Kidney epithelial cell (primary cell): ENCODE data around the gene ART1. TPM values are rescaled to one million over a fixed set of nuclear protein-coding genes. Genes with fewer than 3 reads are reported as not detected.

Experiments
- DNase-seq: peaks from one replicate; pipeline ENCODE4 v3.0.0-alpha.2; 2010; ENCODE audit warnings: low read depth
- H3K27me3 ChIP-seq: 2 replicates; pipeline ENCODE4 v1.6.0; 2011; ENCODE audit warnings: low read length; ENCODE audit not compliant: control insufficient read depth, insufficient read depth
- H3K36me3 ChIP-seq: 2 replicates; pipeline ENCODE4 v1.5.1; 2011; ENCODE audit warnings: low read length; ENCODE audit not compliant: control insufficient read depth, insufficient read depth
- H3K4me3 ChIP-seq: 2 replicates; pipeline ENCODE4 v1.5.1; 2011; ENCODE audit warnings: low read depth, mild to moderate bottlenecking, control low read depth, low read length
- total RNA-seq: library from RNA; depleted of rRNA; stranded (reverse); fragments of >200 nt; gene quantifications from 2 replicates; pipeline ENCODE4 v1.2.3, GENCODE V29; 2015
- TF ChIP-seq, protein P1 (sequence below): IDR thresholded peaks from 2 replicates; pipeline ENCODE4 v1.5.1; 2011; ENCODE audit warnings: mild to moderate bottlenecking, moderate library complexity, low read length, control low read depth, inconsistent platforms; ENCODE audit not compliant: insufficient read depth, poor library complexity, severe bottlenecking

Gene ART1
- total RNA-seq, 1 donor from 2014 or later = not detected

DNA sequence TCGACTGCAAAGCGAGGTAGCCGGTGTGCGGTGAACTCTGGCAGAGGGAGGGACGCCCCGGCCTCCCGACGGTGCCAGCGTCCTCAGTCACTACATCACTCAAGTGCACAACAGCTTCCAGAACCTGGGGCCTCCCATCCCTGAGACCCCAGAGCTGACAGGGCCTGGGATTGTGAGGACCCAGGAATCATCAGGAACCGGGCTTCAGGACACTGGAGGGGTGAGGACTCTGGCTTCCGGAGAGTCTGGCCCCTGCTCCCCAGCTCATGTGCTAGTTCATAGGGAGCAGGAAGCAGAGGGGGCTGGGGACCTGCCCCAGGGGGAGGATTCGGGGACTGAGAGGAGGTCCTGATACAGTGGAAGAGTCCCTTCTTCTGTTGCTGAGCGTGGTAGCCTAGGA, 7.7 kb upstream of the ART1 start:
- Histone ChIP-seq H3K27me3 (peaks cover 15% of the 10 kb centered on the region), H3K4me3 (no peak overlapping the region), H3K36me3 (no peaks in the 10 kb centered on the region)
- TF ChIP-seq, protein P1, sequence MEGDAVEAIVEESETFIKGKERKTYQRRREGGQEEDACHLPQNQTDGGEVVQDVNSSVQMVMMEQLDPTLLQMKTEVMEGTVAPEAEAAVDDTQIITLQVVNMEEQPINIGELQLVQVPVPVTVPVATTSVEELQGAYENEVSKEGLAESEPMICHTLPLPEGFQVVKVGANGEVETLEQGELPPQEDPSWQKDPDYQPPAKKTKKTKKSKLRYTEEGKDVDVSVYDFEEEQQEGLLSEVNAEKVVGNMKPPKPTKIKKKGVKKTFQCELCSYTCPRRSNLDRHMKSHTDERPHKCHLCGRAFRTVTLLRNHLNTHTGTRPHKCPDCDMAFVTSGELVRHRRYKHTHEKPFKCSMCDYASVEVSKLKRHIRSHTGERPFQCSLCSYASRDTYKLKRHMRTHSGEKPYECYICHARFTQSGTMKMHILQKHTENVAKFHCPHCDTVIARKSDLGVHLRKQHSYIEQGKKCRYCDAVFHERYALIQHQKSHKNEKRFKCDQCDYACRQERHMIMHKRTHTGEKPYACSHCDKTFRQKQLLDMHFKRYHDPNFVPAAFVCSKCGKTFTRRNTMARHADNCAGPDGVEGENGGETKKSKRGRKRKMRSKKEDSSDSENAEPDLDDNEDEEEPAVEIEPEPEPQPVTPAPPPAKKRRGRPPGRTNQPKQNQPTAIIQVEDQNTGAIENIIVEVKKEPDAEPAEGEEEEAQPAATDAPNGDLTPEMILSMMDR = no peak
- no peak for DNase-seq

DNA sequence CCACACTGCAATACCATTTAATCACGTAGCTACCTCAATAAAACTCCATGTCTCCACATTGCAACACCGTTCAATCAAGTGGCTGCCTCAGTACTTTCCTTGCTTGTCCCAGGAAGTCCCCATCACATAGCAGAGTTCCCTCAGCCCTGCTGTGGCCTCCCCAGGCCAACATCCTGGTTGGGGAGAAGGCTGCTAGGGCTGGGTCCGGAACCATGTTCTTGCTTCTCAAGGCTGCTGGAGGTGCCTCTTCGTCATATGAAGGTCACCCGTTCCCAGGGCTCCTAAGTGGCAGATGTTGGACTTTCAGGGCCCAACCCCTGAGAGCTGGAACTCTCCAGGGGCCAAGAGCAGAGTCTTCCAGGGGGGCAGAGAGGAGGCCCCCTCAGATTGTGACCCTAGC, 6.4 kb upstream of the ART1 start:
- H3K4me3 ChIP-seq = no peak overlapping the region
- H3K27me3 ChIP-seq = peaks cover 23% of the 10 kb centered on the region
- no peaks in the 10 kb centered on the region for H3K36me3 ChIP-seq
- TF ChIP-seq, protein P1 = no peak
- no peak for DNase-seq

DNA sequence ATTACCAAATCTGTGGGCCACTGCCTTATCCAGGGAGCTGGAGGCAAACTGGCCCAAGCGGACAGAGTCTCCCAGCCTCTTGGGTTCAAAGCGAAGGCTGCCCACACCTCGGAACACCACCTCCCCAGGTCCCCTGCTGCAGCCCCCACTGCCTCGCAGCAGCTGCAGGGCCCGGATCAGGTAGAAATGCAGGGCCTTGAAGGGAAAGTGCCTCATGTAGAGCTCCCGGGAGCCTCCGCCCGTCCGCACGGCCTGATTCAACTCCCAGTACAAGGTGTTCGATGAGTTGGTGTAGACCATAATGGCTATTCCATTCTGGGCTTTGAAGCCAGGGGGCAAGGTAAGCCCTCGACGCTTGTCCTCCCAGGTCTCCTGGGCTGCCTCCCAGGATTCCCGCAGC, 5.1 kb upstream of the ART1 start:
- no peak for DNase-seq
- Histone ChIP-seq H3K36me3 (no peaks in the 10 kb centered on the region), H3K4me3 (no peak overlapping the region), H3K27me3 (peaks cover 23% of the 10 kb centered on the region)
- TF ChIP-seq, protein P1 = no peak

DNA sequence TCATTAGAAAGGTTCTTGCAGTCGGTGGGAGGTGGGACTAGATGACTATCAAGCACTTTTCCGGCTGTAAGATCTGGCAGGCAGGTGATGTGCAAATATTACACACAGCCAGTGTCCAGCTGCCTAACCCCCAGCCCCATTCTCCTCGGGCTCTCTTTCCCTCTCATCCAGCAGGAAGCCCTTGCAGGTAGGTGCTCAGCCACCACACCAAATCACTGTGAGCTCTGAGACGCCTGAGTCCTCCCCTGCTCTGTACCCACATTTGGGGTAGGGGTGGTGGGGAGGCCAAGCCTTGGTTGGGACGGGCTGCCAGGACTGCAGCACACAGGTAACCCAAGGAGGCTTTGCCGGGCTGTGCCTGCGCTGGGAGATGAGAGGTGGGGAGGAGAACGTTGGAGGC, 3.7 kb upstream of the ART1 start:
- H3K27me3 ChIP-seq = peaks cover 19% of the 10 kb centered on the region
- DNase-seq = no peak

DNA sequence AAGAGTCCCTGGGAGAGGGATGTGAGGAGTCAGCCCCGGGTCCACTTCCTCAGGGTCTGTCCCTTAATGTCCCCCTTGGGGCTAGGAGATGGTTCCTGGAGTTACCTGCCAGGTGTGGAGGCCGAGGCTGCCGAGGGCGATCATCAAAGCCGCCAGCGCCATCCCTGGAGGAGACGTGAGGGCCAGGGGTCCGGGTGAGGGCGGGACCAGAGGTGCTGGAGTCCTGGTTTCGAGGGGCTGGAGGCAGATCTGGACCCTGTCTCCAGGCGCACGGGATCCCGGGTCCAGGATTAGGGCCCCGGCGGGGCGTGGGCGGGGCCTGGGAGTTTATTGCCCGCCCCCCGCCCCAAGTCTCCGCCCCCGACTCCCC, 3.2 kb upstream of the ART1 start, which contains the start of gene ART5:
Gene ART5 (minus strand): TSS at position 292 of the 370 bp plus-strand sequence. CDS start 130 bp downstream, at position 162.
- no peak for DNase-seq
- Histone ChIP-seq H3K27me3 (peaks cover 18% of the 10 kb centered on the region), H3K4me3 (peak within 1 kb of the TSS; percentile 49), H3K36me3 (no peaks in the 10 kb centered on the region)
- TF ChIP-seq, protein P1 = no peak

More for the DNA sequence above, 3.7 kb upstream of the ART1 start:
- no peaks in the 10 kb centered on the region for H3K36me3 ChIP-seq
- H3K4me3 ChIP-seq = no peak overlapping the region
- TF ChIP-seq, protein P1 = no peak
